ENCODE data around the gene MAP1A. TPM values are rescaled to one million over a fixed set of nuclear protein-coding genes. Genes with fewer than 3 reads are reported as not detected.
"Not testable (repeated sequence)": the region's sequence is repeated elsewhere in the genome, so short reads cannot be mapped to it uniquely, and the experiment has no call there.

The MAP1A gene
- total and polyA plus RNA-seq, 2 experiments from 2014 or later, result 0.81 to 2.0 TPM

GRCh38 chr15:43552986-43553385 is 35.6 kb downstream of the MAP1A start:
- Histone ChIP-seq H3K79me2 (replicated peaks; ENCODE audit: insufficient read depth) (no peaks in the 10 kb centered on the region), H3K9me2 (ENCODE audit: insufficient read depth) (no peaks in the 10 kb centered on the region), H3K27me3 (ENCODE audit: insufficient read depth) (no peaks in the 10 kb centered on the region), H3F3A (replicated peaks; ENCODE audit: low read depth) (no peaks in the 10 kb centered on the region), H4K20me1 (replicated peaks; ENCODE audit: insufficient read depth) (no peaks in the 10 kb centered on the region), H3K36me3 (ENCODE audit: insufficient read depth) (no peaks in the 10 kb centered on the region), H3K4me2 (no peak overlapping the region), H3K4me3 (no peak overlapping the region), H3K27ac (ENCODE audit: low read depth) (no peak overlapping the region), H3K4me1 (ENCODE audit: insufficient read depth) (no peaks in the 10 kb centered on the region), H2AFZ (no peak overlapping the region)
- H3K27ac Mint-ChIP-seq, result no peak overlapping the region
- ATAC-seq (no peak), DNase-seq (ENCODE audit: low spot score) (no peak)
- H3K9me3 Mint-ChIP-seq, result no peaks in the 10 kb centered on the region
- no peak for TF ChIP-seq REST (IDR thresholded peaks at IDR 0.05; ENCODE audit: unreplicated experiment)
- TF ChIP-seq JUNB (IDR thresholded peaks at IDR 0.05; ENCODE audit: unreplicated experiment), result no peak
- TF ChIP-seq STAT1 (IDR thresholded peaks at IDR 0.05; ENCODE audit: unreplicated experiment), result no peak
- no peak for TF ChIP-seq ETS1 (IDR thresholded peaks at IDR 0.05)
- TF ChIP-seq POLR2AphosphoS5 (IDR thresholded peaks at IDR 0.05; ENCODE audit: low read depth), result no peak
- TF ChIP-seq ZNF462 (CRISPR knock-in tag; IDR thresholded peaks at IDR 0.05), result no peak
- TF ChIP-seq ZNF114 (CRISPR knock-in tag; IDR thresholded peaks at IDR 0.05), result no peak
- H3K36me3 Mint-ChIP-seq (ENCODE audit: low read depth), result no peaks in the 10 kb centered on the region
- peaks cover 5% of the 10 kb centered on the region for H3K27me3 Mint-ChIP-seq (ENCODE audit: insufficient read depth, low read depth, poor library complexity)
- no peaks in the 10 kb centered on the region for H3K4me1 Mint-ChIP-seq
- H3K4me3 Mint-ChIP-seq, result no peak overlapping the region

- H3K9me2 ChIP-seq (ENCODE audit: insufficient read depth); H3K27me3 Mint-ChIP-seq (ENCODE audit: insufficient read depth, low read depth, poor library complexity); DNase-seq (ENCODE audit: low spot score); H4K20me1 ChIP-seq (replicated peaks; ENCODE audit: insufficient read depth); H3K4me1 ChIP-seq (ENCODE audit: insufficient read depth); H3K4me3 Mint-ChIP-seq; H3K27ac ChIP-seq (ENCODE audit: low read depth); H3K27ac Mint-ChIP-seq; H3K9me3 Mint-ChIP-seq; ATAC-seq; H2AFZ ChIP-seq; H3K36me3 Mint-ChIP-seq (ENCODE audit: low read depth); H3K4me3 ChIP-seq; H3K4me1 Mint-ChIP-seq; H3K27me3 ChIP-seq (ENCODE audit: insufficient read depth); H3K79me2 ChIP-seq (replicated peaks; ENCODE audit: insufficient read depth); H3K4me2 ChIP-seq; H3F3A ChIP-seq (replicated peaks; ENCODE audit: low read depth); H3K36me3 ChIP-seq (ENCODE audit: insufficient read depth): not testable (repeated sequence)
Observed at GRCh38 chr15:43562753-43563152, 45.3 kb downstream of the MAP1A start.

- not testable (repeated sequence) for H3K4me1 ChIP-seq (ENCODE audit: insufficient read depth); H3K27me3 Mint-ChIP-seq (ENCODE audit: insufficient read depth, low read depth, poor library complexity); H2AFZ ChIP-seq; H3K79me2 ChIP-seq (replicated peaks; ENCODE audit: insufficient read depth); H3K4me2 ChIP-seq; H3K36me3 ChIP-seq (ENCODE audit: insufficient read depth); H3K4me1 Mint-ChIP-seq; ATAC-seq; H3K4me3 Mint-ChIP-seq; H3K27ac ChIP-seq (ENCODE audit: low read depth); H3K4me3 ChIP-seq; H3K9me3 Mint-ChIP-seq; H3F3A ChIP-seq (replicated peaks; ENCODE audit: low read depth); H3K9me2 ChIP-seq (ENCODE audit: insufficient read depth); H4K20me1 ChIP-seq (replicated peaks; ENCODE audit: insufficient read depth); H3K27ac Mint-ChIP-seq; H3K27me3 ChIP-seq (ENCODE audit: insufficient read depth); H3K36me3 Mint-ChIP-seq (ENCODE audit: low read depth); DNase-seq (ENCODE audit: low spot score)
Observed at GRCh38 chr15:43563793-43564192, 46.4 kb downstream of the MAP1A start.
